Mesendoderm (in vitro differentiated cells): ENCODE data around the gene CMTM8.

Experiments
- DNase-seq: peaks from one replicate; pipeline ENCODE4 v3.0.0; 2013
- H2AK5ac ChIP-seq: 2 replicates; pipeline ENCODE4 v1.6.1; 2013; ENCODE audit warnings: low read length, inconsistent platforms
- H2BK120ac ChIP-seq: 2 replicates; pipeline ENCODE4 v1.6.1; 2013; ENCODE audit warnings: low read depth, mild to moderate bottlenecking, low read length, moderate library complexity, mixed read lengths
- H2BK15ac ChIP-seq: replicated peaks from 2 replicates; pipeline ENCODE4 v1.6.1; 2013; ENCODE audit warnings: low read depth, mild to moderate bottlenecking, moderate library complexity
- H2BK5ac ChIP-seq: 2 replicates; pipeline ENCODE4 v1.6.1; 2013; ENCODE audit warnings: low read length, inconsistent platforms
- H3K18ac ChIP-seq: 2 replicates; pipeline ENCODE4 v1.6.1; 2013; ENCODE audit warnings: mild to moderate bottlenecking, low read length, mixed read lengths
- H3K23ac ChIP-seq: one replicate; pipeline ENCODE4 v1.6.1; 2013; ENCODE audit warnings: low read length
- H3K27ac ChIP-seq: 2 replicates; pipeline ENCODE4 v1.5.1; 2013; ENCODE audit warnings: low read depth, mild to moderate bottlenecking, inconsistent platforms, low read length, moderate library complexity
- H3K27me3 ChIP-seq: 2 replicates; pipeline ENCODE4 v1.6.1; 2013; ENCODE audit warnings: low read length, control low read depth, mild to moderate bottlenecking, inconsistent platforms; ENCODE audit not compliant: insufficient read depth, poor library complexity
- H3K36me3 ChIP-seq: 2 replicates; pipeline ENCODE4 v1.6.1; 2013; ENCODE audit warnings: low read length, inconsistent platforms; ENCODE audit not compliant: control insufficient read depth, insufficient read depth
- H3K4ac ChIP-seq: one replicate; pipeline ENCODE4 v1.6.1; 2013; ENCODE audit warnings: low read depth, mild to moderate bottlenecking, low read length, moderate library complexity
- H3K4me1 ChIP-seq: 2 replicates; pipeline ENCODE4 v1.6.1; 2013; ENCODE audit warnings: low read depth, low read length, inconsistent platforms; ENCODE audit not compliant: control insufficient read depth
- H3K4me2 ChIP-seq: 2 replicates; pipeline ENCODE4 v1.6.1; 2013; ENCODE audit warnings: low read length
- H3K4me3 ChIP-seq: 2 replicates; pipeline ENCODE4 v1.5.1; 2013; ENCODE audit warnings: mild to moderate bottlenecking, low read length
- H3K56ac ChIP-seq: one replicate; pipeline ENCODE4 v1.6.1; 2013; ENCODE audit warnings: low read length
- H3K79me1 ChIP-seq: 2 replicates; pipeline ENCODE4 v1.6.1; 2013; ENCODE audit warnings: low read length, inconsistent platforms
- H3K79me2 ChIP-seq: 2 replicates; pipeline ENCODE4 v1.6.1; 2013; ENCODE audit warnings: mild to moderate bottlenecking, low read length; ENCODE audit not compliant: control insufficient read depth, insufficient read depth
- H3K9ac ChIP-seq: 2 replicates; pipeline ENCODE4 v1.6.1; 2013; ENCODE audit warnings: low read length, inconsistent platforms
- H4K5ac ChIP-seq: one replicate; pipeline ENCODE4 v1.6.1; 2013; ENCODE audit warnings: low read length
- H4K8ac ChIP-seq: one replicate; pipeline ENCODE4 v1.6.1; 2013; ENCODE audit warnings: low read depth, mild to moderate bottlenecking, control low read depth, low read length, moderate library complexity
- WGBS: extraction: QIAGEN DNeasy Blood & Tissue Kit; methylation state at CpG from one replicate; pipeline ENCODE4 v1.1.7; 2013; ENCODE audit warnings: low lambda C conversion rate, missing lambda C conversion rate; ENCODE audit not compliant: insufficient coverage; ENCODE audit errors: extremely low coverage; 5-methylcytosine and 5-hydroxymethylcytosine counted together

The CMTM8 gene

GRCh38 chr3:32255345-32255744, 16.9 kb downstream of the CMTM8 start:
- Histone ChIP-seq H3K79me1 (no peaks in the 10 kb centered on the region), H2AK5ac (no peak overlapping the region), H4K8ac (no peak overlapping the region), H3K4ac (no peak overlapping the region), H2BK120ac (no peak overlapping the region), H2BK5ac (no peak overlapping the region), H2BK15ac (no peak overlapping the region), H3K23ac (no peak overlapping the region), H3K36me3 (no peaks in the 10 kb centered on the region), H3K4me2 (no peak overlapping the region), H3K79me2 (no peaks in the 10 kb centered on the region), H3K56ac (no peak overlapping the region), H3K9ac (no peak overlapping the region), H3K27me3 (no peaks in the 10 kb centered on the region), H3K4me3 (no peak overlapping the region), H3K4me1 (no peaks in the 10 kb centered on the region), H4K5ac (no peak overlapping the region), H3K18ac (no peak overlapping the region), H3K27ac (no peak overlapping the region)
- no CpG with 5 or more reads among the region's 2 CpGs for WGBS
- no peak for DNase-seq

- Histone ChIP-seq H4K5ac (no peak overlapping the region), H3K27me3 (no peaks in the 10 kb centered on the region), H3K4me3 (no peak overlapping the region), H3K9ac (no peak overlapping the region), H3K4ac (no peak overlapping the region), H3K79me2 (no peaks in the 10 kb centered on the region), H2AK5ac (no peak overlapping the region), H3K36me3 (no peaks in the 10 kb centered on the region), H2BK120ac (no peak overlapping the region), H4K8ac (no peak overlapping the region), H3K4me2 (no peak overlapping the region), H3K27ac (no peak overlapping the region), H2BK5ac (no peak overlapping the region), H3K56ac (no peak overlapping the region), H2BK15ac (no peak overlapping the region), H3K79me1 (no peaks in the 10 kb centered on the region), H3K23ac (no peak overlapping the region), H3K18ac (no peak overlapping the region), H3K4me1 (no peaks in the 10 kb centered on the region)
- no peak for DNase-seq
- WGBS, result no CpG with 5 or more reads among the region's 3 CpGs
Observed at GRCh38 chr3:32256206-32256605, 17.7 kb downstream of the CMTM8 start.

DNA sequence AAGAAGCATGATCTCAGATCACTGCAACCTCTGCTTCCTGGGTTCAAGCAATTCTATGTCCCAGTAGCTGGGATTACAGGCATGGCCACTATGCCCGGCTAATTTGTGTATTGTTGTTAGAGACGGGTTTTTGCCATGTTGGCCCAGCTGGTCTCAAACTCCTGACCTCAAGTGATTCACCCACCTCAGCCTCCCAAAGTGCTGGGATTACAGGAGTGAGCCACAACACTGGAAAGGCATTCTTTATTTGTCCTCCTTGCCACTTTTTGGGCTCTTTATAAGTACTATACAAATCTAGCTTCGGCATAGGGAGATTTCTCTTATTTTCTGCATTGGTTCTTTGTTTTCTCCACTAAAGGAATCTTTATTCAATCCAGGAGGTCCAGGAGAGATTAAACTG, 18.6 kb downstream of the CMTM8 start:
- H3K9ac ChIP-seq, result no peak overlapping the region
- no peak for DNase-seq
- WGBS, result no CpG with 5 or more reads among the region's 3 CpGs

GRCh38 chr3:32257641-32258438, 19.4 kb downstream of the CMTM8 start:
- Histone ChIP-seq H4K8ac (no peak overlapping the region), H2AK5ac (no peak overlapping the region), H3K23ac (no peak overlapping the region), H3K4ac (no peak overlapping the region), H4K5ac (no peak overlapping the region), H3K4me3 (no peak overlapping the region), H2BK5ac (no peak overlapping the region), H3K79me1 (no peaks in the 10 kb centered on the region), H3K36me3 (no peaks in the 10 kb centered on the region), H3K4me2 (no peak overlapping the region), H3K4me1 (no peaks in the 10 kb centered on the region), H3K56ac (no peak overlapping the region), H3K18ac (no peak overlapping the region), H3K79me2 (no peaks in the 10 kb centered on the region), H3K27ac (no peak overlapping the region), H3K9ac (no peak overlapping the region), H2BK15ac (no peak overlapping the region), H3K27me3 (no peaks in the 10 kb centered on the region), H2BK120ac (no peak overlapping the region)
- DNase-seq, result no peak
- no CpG with 5 or more reads among the region's 6 CpGs for WGBS

More for the DNA sequence above, 18.6 kb downstream of the CMTM8 start:
- Histone ChIP-seq H4K5ac (no peak overlapping the region), H2BK120ac (no peak overlapping the region), H3K27me3 (no peaks in the 10 kb centered on the region), H3K4ac (no peak overlapping the region), H3K4me3 (no peak overlapping the region), H2BK5ac (no peak overlapping the region), H3K18ac (no peak overlapping the region), H3K23ac (no peak overlapping the region), H3K79me1 (no peaks in the 10 kb centered on the region), H3K36me3 (no peaks in the 10 kb centered on the region), H3K79me2 (no peaks in the 10 kb centered on the region), H4K8ac (no peak overlapping the region), H3K56ac (no peak overlapping the region), H3K4me2 (no peak overlapping the region), H2AK5ac (no peak overlapping the region), H3K27ac (no peak overlapping the region), H3K4me1 (no peaks in the 10 kb centered on the region), H2BK15ac (no peak overlapping the region)

GRCh38 chr3:32258869-32259268, 20.4 kb downstream of the CMTM8 start:
- Histone ChIP-seq H2BK15ac (no peak overlapping the region), H3K27me3 (no peaks in the 10 kb centered on the region), H2BK5ac (no peak overlapping the region), H3K27ac (no peak overlapping the region), H3K79me1 (no peaks in the 10 kb centered on the region), H2AK5ac (no peak overlapping the region), H3K23ac (no peak overlapping the region), H3K9ac (no peak overlapping the region), H3K4me3 (no peak overlapping the region), H3K79me2 (no peaks in the 10 kb centered on the region), H4K8ac (no peak overlapping the region), H3K4me1 (no peaks in the 10 kb centered on the region), H2BK120ac (no peak overlapping the region), H3K4ac (no peak overlapping the region), H3K36me3 (no peaks in the 10 kb centered on the region), H3K4me2 (no peak overlapping the region), H3K18ac (no peak overlapping the region), H4K5ac (no peak overlapping the region), H3K56ac (no peak overlapping the region)
- no CpG with 5 or more reads among the region's 17 CpGs for WGBS
- no peak for DNase-seq

DNA sequence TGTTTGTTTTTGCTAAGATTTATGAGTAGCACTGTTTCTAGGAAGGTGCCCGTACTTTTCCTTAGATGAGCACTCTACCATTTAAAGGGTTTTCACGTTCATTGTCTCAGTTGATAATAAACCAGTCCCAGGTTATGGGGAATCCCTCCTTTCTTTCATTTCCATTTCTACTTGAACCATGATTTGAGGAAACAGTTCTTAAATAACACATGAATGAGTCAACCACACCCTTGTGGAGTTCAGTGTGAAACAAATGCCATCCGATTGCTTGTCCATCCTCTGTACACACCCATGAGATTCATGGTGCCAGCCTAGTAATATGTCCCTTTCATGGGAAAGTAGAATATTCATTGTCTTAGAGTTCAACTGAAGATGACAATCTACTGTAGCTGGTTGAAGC, 23.1 kb downstream of the CMTM8 start:
- DNase-seq, result no peak
- no peak overlapping the region for H2AK5ac ChIP-seq
- no peaks in the 10 kb centered on the region for H3K36me3 ChIP-seq
- H3K79me1 ChIP-seq, result no peaks in the 10 kb centered on the region
- H2BK120ac ChIP-seq, result no peak overlapping the region
- no peaks in the 10 kb centered on the region for H3K79me2 ChIP-seq
- no peaks in the 10 kb centered on the region for H3K27me3 ChIP-seq
- no peak overlapping the region for H3K4ac ChIP-seq
- no peak overlapping the region for H3K4me2 ChIP-seq
- H3K4me3 ChIP-seq, result no peak overlapping the region
- H3K9ac ChIP-seq, result no peak overlapping the region
- H4K8ac ChIP-seq, result no peak overlapping the region
- no peak overlapping the region for H3K23ac ChIP-seq
- no peak overlapping the region for H3K56ac ChIP-seq
- H4K5ac ChIP-seq, result no peak overlapping the region
- no CpG with 5 or more reads among the region's 3 CpGs for WGBS
- H2BK5ac ChIP-seq, result no peak overlapping the region
- H3K18ac ChIP-seq, result no peak overlapping the region
- no peak overlapping the region for H2BK15ac ChIP-seq
- H3K27ac ChIP-seq, result no peak overlapping the region
- H3K4me1 ChIP-seq, result no peaks in the 10 kb centered on the region
